H1 (cell line): ENCODE measurements around the gene CPT1A. TPM values are rescaled to one million over a fixed set of nuclear protein-coding genes. Genes with fewer than 3 reads are reported as not detected.

ENCODE experiments used
- CTCF ChIA-PET: fragments of 300-600 bp; sonication (Branson Sonifier 250); formaldehyde crosslinking; loops from one replicate; lab custom pipeline; 2021; ENCODE audit not compliant: partially characterized antibody; lab: Charles Lee
- POLR2A ChIA-PET: fragments of 300-600 bp; sonication (Branson Sonifier 250); formaldehyde crosslinking; loops from one replicate; lab custom pipeline; 2021; ENCODE audit warnings: inconsistent platforms; ENCODE audit not compliant: partially characterized antibody; lab: Charles Lee
- DNase-seq, 2 experiments: peaks; one replicate each; pipeline versions ENCODE4 v3.0.0 to v3.0.0-alpha.2; 2010 to 2022; ENCODE audit warnings: low spot score in 2 of 2, low read depth in 1 of 2, mixed read lengths in 1 of 2
- FAIRE-seq: peaks from 2 replicates; lab custom pipeline; 2011; peaks lifted over from hg19 to GRCh38; lab: Jason Lieb, UNC
- H2AFZ ChIP-seq: 2 replicates; pipeline ENCODE4 v1.8.1; 2012; ENCODE audit warnings: low read length, inconsistent platforms
- H2AK5ac ChIP-seq: 2 replicates; pipeline ENCODE4 v1.6.1; 2013; ENCODE audit warnings: low read depth, low read length
- H2BK120ac ChIP-seq: replicated peaks from 2 replicates; pipeline ENCODE3; 2013; ENCODE audit warnings: low read depth, low read length, inconsistent platforms
- H2BK12ac ChIP-seq: 2 replicates; pipeline ENCODE4 v1.6.1; 2013; ENCODE audit warnings: low read depth, low read length
- H2BK15ac ChIP-seq: 2 replicates; pipeline ENCODE4 v1.6.1; 2013; ENCODE audit warnings: low read length
- H2BK20ac ChIP-seq: 2 replicates; pipeline ENCODE4 v1.6.1; 2013; ENCODE audit warnings: low read length
- H2BK5ac ChIP-seq: 2 replicates; pipeline ENCODE4 v1.6.1; 2013; ENCODE audit warnings: low read depth, low read length
- H3K14ac ChIP-seq: 2 replicates; pipeline ENCODE4 v1.6.1; 2013; ENCODE audit warnings: inconsistent platforms; ENCODE audit not compliant: insufficient read length
- H3K18ac ChIP-seq: 2 replicates; pipeline ENCODE4 v1.6.1; 2013; ENCODE audit warnings: low read length; ENCODE audit errors: extremely low read depth
- H3K23ac ChIP-seq: 2 replicates; pipeline ENCODE4 v1.6.1; 2013; ENCODE audit warnings: inconsistent platforms; ENCODE audit not compliant: insufficient read length
- H3K23me2 ChIP-seq: 2 replicates; pipeline ENCODE4 v1.6.1; 2013; ENCODE audit warnings: low read depth, low read length
- H3K27ac ChIP-seq: 2 replicates; pipeline ENCODE4 v1.6.1; 2011; ENCODE audit warnings: low read depth, low read length, inconsistent platforms
- H3K27me3 ChIP-seq, 4 experiments: replicated peaks in 1 of 4; 1 replicate in 1 of 4; 2 replicates in 3 of 4; pipeline versions ENCODE4 v1.6.1 to v1.8.1; 2011 to 2013; ENCODE audit warnings: low read length in 3 of 4, mild to moderate bottlenecking in 3 of 4, inconsistent platforms in 2 of 4, mixed read lengths in 2 of 4, moderate library complexity in 1 of 4; ENCODE audit not compliant: control insufficient read depth in 3 of 4, insufficient read depth in 3 of 4; ENCODE audit errors: extremely low read depth in 1 of 4
- H3K36me3 ChIP-seq, 4 experiments: 2 replicates each; pipeline versions ENCODE4 v1.6.1 to v1.8.1; 2011 to 2013; ENCODE audit warnings: mild to moderate bottlenecking in 4 of 4, low read length in 3 of 4, moderate library complexity in 2 of 4, control low read depth in 1 of 4, inconsistent platforms in 1 of 4; ENCODE audit not compliant: insufficient read depth in 4 of 4, control insufficient read depth in 2 of 4
- H3K4ac ChIP-seq: replicated peaks from 2 replicates; pipeline ENCODE3; 2013; ENCODE audit warnings: low read length, low read depth, mixed read lengths, inconsistent platforms; ENCODE audit not compliant: insufficient read length
- H3K4me1 ChIP-seq, 4 experiments: replicated peaks in 1 of 4; 1 replicate in 1 of 4; 2 replicates in 3 of 4; pipeline versions ENCODE4 v1.6.1 to v1.8.1; 2011 to 2013; ENCODE audit warnings: low read length in 3 of 4, inconsistent platforms in 2 of 4, mixed read lengths in 1 of 4; ENCODE audit not compliant: insufficient read depth in 4 of 4, control insufficient read depth in 3 of 4
- H3K4me2 ChIP-seq, 2 experiments: 2 replicates each; pipeline versions ENCODE4 v1.6.1 to v1.8.1; 2011 to 2013; ENCODE audit warnings: low read depth in 2 of 2, low read length in 2 of 2, control low read depth in 1 of 2, inconsistent platforms in 1 of 2, mild to moderate bottlenecking in 1 of 2; ENCODE audit not compliant: insufficient read depth in 1 of 2
- H3K4me3 ChIP-seq, 4 experiments: fragments of 200-600, 300-600 bp in 1 of 4; sonication (generic), shearing (Covaris generic), sonication (Bioruptor Twin) in 1 of 4; 2 replicates each; pipeline versions ENCODE4 v1.5.1 to v1.8.1; 2011 to 2016; ENCODE audit warnings: low read length in 4 of 4, low read depth in 3 of 4, control low read depth in 2 of 4, inconsistent platforms in 2 of 4, mild to moderate bottlenecking in 2 of 4, mixed read lengths in 1 of 4, moderate library complexity in 1 of 4; ENCODE audit not compliant: insufficient read depth in 2 of 4; ENCODE audit errors: extremely low read depth in 1 of 4
- H3K56ac ChIP-seq: replicated peaks from 2 replicates; pipeline ENCODE3; 2013; ENCODE audit warnings: low read depth, mild to moderate bottlenecking, mixed read lengths, low read length, inconsistent platforms; ENCODE audit not compliant: insufficient read length
- H3K79me1 ChIP-seq: 2 replicates; pipeline ENCODE4 v1.6.1; 2013; ENCODE audit warnings: low read depth, low read length, control low read depth
- H3K79me2 ChIP-seq, 2 experiments: 2 replicates each; pipeline versions ENCODE4 v1.6.1 to v1.8.1; 2012 to 2013; ENCODE audit warnings: low read length in 2 of 2, mild to moderate bottlenecking in 2 of 2, inconsistent platforms in 1 of 2; ENCODE audit not compliant: insufficient read depth in 2 of 2, control insufficient read depth in 1 of 2
- H3K9ac ChIP-seq, 4 experiments: replicated peaks in 1 of 4; 1 replicate in 1 of 4; 2 replicates in 3 of 4; pipeline versions ENCODE4 v1.6.1 to v1.8.1; 2011 to 2013; ENCODE audit warnings: low read depth in 3 of 4, low read length in 3 of 4, control low read depth in 2 of 4, mild to moderate bottlenecking in 2 of 4, moderate library complexity in 2 of 4, inconsistent platforms in 1 of 4; ENCODE audit errors: extremely low read depth in 1 of 4
- H3K9me3 ChIP-seq, 2 experiments: 2 replicates each; pipeline versions ENCODE4 v1.6.1 to v1.8.1; 2012 to 2013; ENCODE audit warnings: mild to moderate bottlenecking in 2 of 2, moderate library complexity in 2 of 2, control low read depth in 1 of 2, inconsistent platforms in 1 of 2, low read depth in 1 of 2, low read length in 1 of 2, mixed read lengths in 1 of 2; ENCODE audit not compliant: insufficient read depth in 2 of 2
- H4K20me1 ChIP-seq, 2 experiments: replicated peaks in 1 of 2; 2 replicates each; pipeline versions ENCODE3 to v1.8.1; 2011 to 2013; ENCODE audit warnings: inconsistent platforms in 2 of 2, low read length in 2 of 2, mild to moderate bottlenecking in 1 of 2; ENCODE audit not compliant: insufficient read depth in 2 of 2, control insufficient read depth in 1 of 2
- H4K5ac ChIP-seq: 2 replicates; pipeline ENCODE4 v1.6.1; 2013; ENCODE audit warnings: low read length, low read depth, mixed read lengths, inconsistent platforms; ENCODE audit not compliant: insufficient read length
- H4K8ac ChIP-seq: 2 replicates; pipeline ENCODE4 v1.8.0; 2013; ENCODE audit warnings: mild to moderate bottlenecking, moderate library complexity, low read length, inconsistent platforms; ENCODE audit not compliant: insufficient read depth; ENCODE audit errors: extremely low read depth
- H4K91ac ChIP-seq: replicated peaks from 2 replicates; pipeline ENCODE3; 2013; ENCODE audit warnings: low read length, mixed read lengths, inconsistent platforms; ENCODE audit not compliant: insufficient read length
- CEBPB ChIP-seq: IDR thresholded peaks from 2 replicates; pipeline ENCODE4 v1.6.1; 2012; ENCODE audit warnings: low read depth, low read length
- WGBS, 2 experiments: shearing (Covaris generic) in 1 of 2; methylation state at CpG; one replicate each; pipeline versions ENCODE4 v1.1.6 to v1.1.7; 2013 to 2015; ENCODE audit warnings: low lambda C conversion rate in 2 of 2, mixed read lengths in 2 of 2, inconsistent platforms in 1 of 2, low coverage in 1 of 2, missing lambda C conversion rate in 1 of 2; ENCODE audit not compliant: insufficient replicate concordance in 2 of 2, insufficient coverage in 1 of 2, insufficient read length in 1 of 2; ENCODE audit errors: extremely low coverage in 1 of 2, missing lambda C conversion rate in 1 of 2; 5-methylcytosine and 5-hydroxymethylcytosine counted together
- polyA plus RNA-seq, 7 experiments: library from polyadenylated mRNA; depleted of rRNA in 3 of 7; stranded (reverse) in 5 of 7; unstranded in 2 of 7; fragments of >200 nt in 5 of 7; fragments of 200-250 nt in 2 of 7; gene quantifications; 1 replicate in 5 of 7; 2 replicates in 1 of 7; 4 replicates in 1 of 7; pipeline versions ENCODE4 v1.2.1 to v1.2.3, GENCODE V29; 2011 to 2013; ENCODE audit warnings: missing spikeins in 2 of 7, mixed read lengths in 2 of 7
- total RNA-seq: library from RNA; stranded (reverse); fragmentation: NEBNext Ultra II Directional; extraction: Animal tissue kit (Norgen Biotek cat#: 25700); gene quantifications from 2 replicates; pipeline ENCODE4 v1.2.1, GENCODE V29; 2021

Gene CPT1A
- total and polyA plus RNA-seq, 2 of the 8 experiments (the other 6 are each of a cell fraction or from before 2014, with no cell fraction given), result 2.9 to 12.2 TPM

DNA sequence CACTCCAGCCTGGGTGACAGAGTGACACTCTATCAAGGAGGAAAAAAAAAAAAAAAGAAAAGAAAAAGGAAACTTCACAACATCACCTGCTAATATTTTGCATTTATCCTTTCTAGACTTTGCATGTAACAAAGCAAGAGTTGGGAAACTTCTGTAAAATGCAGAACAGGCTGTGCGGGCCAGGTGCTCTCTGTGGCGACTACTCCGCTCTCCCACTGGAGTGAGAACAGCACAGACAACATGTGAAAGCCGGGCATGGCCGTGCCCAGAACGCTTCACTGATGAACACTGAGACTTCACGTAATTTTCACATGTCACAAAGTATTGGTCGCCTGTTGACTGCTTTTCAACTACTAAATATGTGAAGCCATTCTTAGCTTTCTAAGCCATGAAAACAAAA, 74.9 kb downstream of the CPT1A start:
- 94% methylated on average over 8 of the region's 8 CpGs; no CpG with 5 or more reads in 1 of the 2 experiments for WGBS, 2 experiments
- CTCF ChIA-PET, result interaction anchor here (0.5 to 1.7 kb wide), 4 partner anchors 10 to 302 kb away, joined by 3 to 11 read pairs (median 4); no protein-coding TSS in a partner anchor
- Histone ChIP-seq H3K79me1 (no peaks in the 10 kb centered on the region), H3K23me2 (0 out of 2 replicates have a peak, but pooled peaks cover 2% of the 10 kb centered on the region), H3K27me3 (no peaks in the 10 kb centered on the region), H2AK5ac (no peak overlapping the region), H3K4me3 (no peak overlapping the region), H3K79me2 (no peaks in the 10 kb centered on the region), H2BK15ac (no peak overlapping the region), H3K14ac (no peak overlapping the region), H3K18ac (no peak overlapping the region), H2BK20ac (no peak overlapping the region), H3K4ac (no peak overlapping the region), H4K91ac (no peak overlapping the region), H4K5ac (no peak overlapping the region), H3K23ac (no peak overlapping the region), H2BK120ac (no peak overlapping the region), H3K4me2 (no peak overlapping the region), H3K9ac (no peak overlapping the region), H2BK5ac (no peak overlapping the region), H3K36me3 (no peaks in the 10 kb centered on the region), H3K4me1 (peaks cover 0 to 6% (median 2%) of the 10 kb centered on the region in 4 experiments; a peak in 2 of 7 replicates), H3K9me3 (no peaks in the 10 kb centered on the region), H3K27ac (no peak overlapping the region), H4K20me1 (no peaks in the 10 kb centered on the region), H3K56ac (no peak overlapping the region), H4K8ac (no peak overlapping the region), H2BK12ac (no peak overlapping the region), H2AFZ (no peak overlapping the region)
- POLR2A ChIA-PET, result no interaction called here
- no peak for FAIRE-seq
- no peak for DNase-seq
- TF ChIP-seq CEBPB, result no peak
